HepG2 (cell line): ENCODE data around the gene UGT1A8. TPM values are rescaled to one million over a fixed set of nuclear protein-coding genes. Genes with fewer than 3 reads are reported as not detected.

ENCODE experiments used
- ATAC-seq: fragments of 200-7000 bp; cut with Tn5 transposase; 3 replicates; pipeline ENCODE4 v1.9.1; 2020; ENCODE audit warnings: mild to moderate bottlenecking, moderate library complexity
- BruUV-seq: library from RNA; stranded (reverse); fragments of 400-500 nt; replicated peaks from 2 replicates; lab custom pipeline; 2021; lab: Mats Ljungman, UMichigan
- CTCF ChIA-PET: fragments of 300-600 bp; formaldehyde crosslinking; extraction: SDS; loops from one replicate; lab custom pipeline; 2021; ENCODE audit warnings: low total read pairs, inconsistent platforms, low intra/inter-chr PET ratio; lab: Yijun Ruan, JAX
- POLR2A ChIA-PET: fragments of 350-600 bp; sonication (Branson Sonifier 250); formaldehyde crosslinking; loops from one replicate; lab custom pipeline; 2020; ENCODE audit warnings: antibody characterized with exemption, inconsistent platforms; lab: Yijun Ruan, JAX
- DNase-seq: peaks from one replicate; pipeline ENCODE4 v3.0.0-alpha.2; 2015; ENCODE audit warnings: low spot score
- FAIRE-seq: peaks from 3 replicates; lab custom pipeline; 2011; peaks lifted over from hg19 to GRCh38; lab: Jason Lieb, UNC
- H2AFZ ChIP-seq: one replicate; pipeline ENCODE4 v1.6.1; 2011; ENCODE audit warnings: low read length, inconsistent platforms
- H3K27ac ChIP-seq: fragments of 300-600 bp; 3 replicates; pipeline ENCODE4 v1.8.0; 2011; ENCODE audit warnings: mixed run types, mild to moderate bottlenecking, mixed read lengths, low read length, inconsistent platforms; ENCODE audit not compliant: insufficient read depth; ENCODE audit errors: extremely low read length
- H3K27me3 ChIP-seq, 2 experiments: fragments of 200-600 bp in 1 of 2; 2 replicates in 1 of 2; 3 replicates in 1 of 2; pipeline versions ENCODE4 v1.6.0 to v1.8.0; 2011; ENCODE audit warnings: low read length in 2 of 2, mild to moderate bottlenecking in 2 of 2, moderate library complexity in 2 of 2, inconsistent platforms in 1 of 2; ENCODE audit not compliant: insufficient read depth in 2 of 2, control insufficient read depth in 1 of 2
- H3K36me3 ChIP-seq, 2 experiments: fragments of 200-600 bp in 1 of 2; replicated peaks in 1 of 2; 2 replicates in 1 of 2; 3 replicates in 1 of 2; pipeline versions ENCODE4 v1.5.1 to v1.8.0; 2011; ENCODE audit warnings: low read length in 2 of 2, inconsistent platforms in 1 of 2; ENCODE audit not compliant: insufficient read depth in 2 of 2, control insufficient read depth in 1 of 2
- H3K4me1 ChIP-seq: 2 replicates; pipeline ENCODE4 v1.5.1; 2012; ENCODE audit warnings: low read length, inconsistent platforms; ENCODE audit not compliant: insufficient read depth
- H3K4me2 ChIP-seq: 2 replicates; pipeline ENCODE4 v1.6.0; 2011; ENCODE audit warnings: low read depth, low read length, inconsistent platforms
- H3K4me3 ChIP-seq, 3 experiments: fragments of 200-600 bp in 1 of 3; sonication (generic), shearing (Covaris generic) in 1 of 3; replicated peaks in 1 of 3; 2 replicates each; pipeline ENCODE4 v1.5.1; 2011 to 2016; ENCODE audit warnings: low read length in 3 of 3, inconsistent platforms in 2 of 3, low read depth in 2 of 3, mild to moderate bottlenecking in 2 of 3, control low read depth in 1 of 3, mixed read lengths in 1 of 3; ENCODE audit not compliant: insufficient read depth in 1 of 3
- H3K79me2 ChIP-seq: one replicate; pipeline ENCODE4 v1.6.1; 2011; ENCODE audit warnings: low read length, inconsistent platforms; ENCODE audit not compliant: insufficient read depth
- H3K9ac ChIP-seq: 2 replicates; pipeline ENCODE4 v1.6.0; 2011; ENCODE audit warnings: mild to moderate bottlenecking, low read depth, low read length, inconsistent platforms; ENCODE audit not compliant: insufficient read depth
- H3K9me3 ChIP-seq: 2 replicates; pipeline ENCODE4 v1.5.1; 2012; ENCODE audit warnings: mild to moderate bottlenecking, low read length
- H4K20me1 ChIP-seq: 2 replicates; pipeline ENCODE4 v1.6.0; 2011; ENCODE audit warnings: inconsistent platforms, mild to moderate bottlenecking, low read length, moderate library complexity; ENCODE audit not compliant: insufficient read depth
- CHD4 ChIP-seq: fragments of 200-600 bp; sonication (generic); IDR thresholded peaks from 2 replicates; pipeline ENCODE4 v1.7.0; 2017; ENCODE audit warnings: mild to moderate bottlenecking, low read length, borderline replicate concordance
- FOSL2 ChIP-seq: sonication (generic); formaldehyde crosslinking; IDR thresholded peaks from 2 replicates; pipeline ENCODE4 v1.4.0; 2020; ENCODE audit warnings: missing genetic modification reagents
- MED8 ChIP-seq: sonication (generic); formaldehyde crosslinking; IDR thresholded peaks from 2 replicates; pipeline ENCODE4 v1.8.1; 2023; ENCODE audit warnings: mild to moderate bottlenecking, missing genetic modification reagents; ENCODE audit not compliant: insufficient replicate concordance
- POLR2G ChIP-seq: fragments of 200-400 bp; formaldehyde crosslinking; IDR thresholded peaks from 2 replicates; pipeline ENCODE4 v1.6.1; 2018; ENCODE audit warnings: mild to moderate bottlenecking, low read depth, low read length, moderate library complexity
- REL ChIP-seq: sonication (generic); formaldehyde crosslinking; conservative IDR thresholded peaks from 2 replicates; pipeline ENCODE4 v1.8.0; 2022; ENCODE audit warnings: mild to moderate bottlenecking, missing genetic modification reagents, moderate library complexity
- ZBTB38 ChIP-seq: sonication (generic); formaldehyde crosslinking; IDR thresholded peaks from 2 replicates; pipeline ENCODE4 v1.5.1; 2020; ENCODE audit warnings: mild to moderate bottlenecking, missing genetic modification reagents
- ZNF10 ChIP-seq: sonication (generic); formaldehyde crosslinking; IDR thresholded peaks from 2 replicates; pipeline ENCODE4 v1.4.0; 2020; ENCODE audit warnings: mild to moderate bottlenecking, low read depth, missing genetic modification reagents, borderline replicate concordance
- ZNF549 ChIP-seq: sonication (generic); formaldehyde crosslinking; IDR thresholded peaks from 2 replicates; pipeline ENCODE4 v1.5.0; 2020; ENCODE audit warnings: missing genetic modification reagents
- ZNF614 ChIP-seq: IDR thresholded peaks from 2 replicates; pipeline ENCODE4 v1.6.1; 2018; ENCODE audit warnings: missing biosample characterization, missing genetic modification reagents, inconsistent platforms, borderline replicate concordance
- ZNF816 ChIP-seq: sonication (generic); formaldehyde crosslinking; IDR thresholded peaks from 2 replicates; pipeline ENCODE4 v1.8.0; 2022; ENCODE audit warnings: missing genetic modification reagents, mild to moderate bottlenecking, borderline replicate concordance
- in situ Hi-C: cut with HindIII; loops from 2 replicates; pipeline ENCODE4 v1.10.0; 2017; ENCODE audit warnings: low pct_unique_long_range_greater_than_20kb; ENCODE audit not compliant: extremely low pct_ligation_motif_present
- intact Hi-C: fragments of 100-400 bp; cut with micrococcal nuclease; formaldehyde crosslinking; loops from one replicate; pipeline ENCODE4 v1.10.0; 2022; ENCODE audit not compliant: unreplicated experiment
- polyA plus RNA-seq, 8 experiments: library from polyadenylated mRNA; depleted of rRNA in 3 of 8; stranded (reverse) in 7 of 8; unstranded in 1 of 8; fragments of >200 nt; fragmentation: Illumina TruSeq in 4 of 8; extraction: Trizol in 4 of 8; gene quantifications; 2 replicates each; pipeline versions ENCODE4 v1.2.1 to v1.2.3, GENCODE V29; 2011 to 2016; ENCODE audit warnings: low read depth in 4 of 8, missing spikeins in 1 of 8, mixed read lengths in 1 of 8; ENCODE audit not compliant: insufficient read depth in 1 of 8
- total RNA-seq, 5 experiments: library from RNA; depleted of rRNA; stranded (reverse); fragments of >200 nt; fragmentation: Illumina TruSeq; extraction: Trizol; gene quantifications; 2 replicates each; pipeline ENCODE4 v1.2.3, GENCODE V29; 2016; ENCODE audit warnings: low read depth in 1 of 5
- TF ChIP-seq, protein P1 (sequence below): sonication (generic); formaldehyde crosslinking; IDR thresholded peaks from 2 replicates; pipeline ENCODE4 v1.5.1; 2020; ENCODE audit warnings: missing genetic modification reagents, mild to moderate bottlenecking, borderline replicate concordance
- TF ChIP-seq, protein P2 (sequence below): sonication (generic); formaldehyde crosslinking; IDR thresholded peaks from 2 replicates; pipeline ENCODE4 v1.4.0; 2020; ENCODE audit warnings: missing genetic modification reagents, borderline replicate concordance
- TF ChIP-seq, protein P3 (sequence below): sonication (generic); formaldehyde crosslinking; IDR thresholded peaks from 2 replicates; pipeline ENCODE4 v1.8.0; 2022; ENCODE audit warnings: missing genetic modification reagents, mild to moderate bottlenecking, inconsistent platforms, borderline replicate concordance
- TF ChIP-seq, protein P4 (sequence below): sonication (generic); formaldehyde crosslinking; IDR thresholded peaks from 2 replicates; pipeline ENCODE4 v1.4.0; 2020; ENCODE audit warnings: mild to moderate bottlenecking, missing genetic modification reagents
- TF ChIP-seq, protein P5 (sequence below): sonication (generic); formaldehyde crosslinking; IDR thresholded peaks from 2 replicates; pipeline ENCODE4 v1.8.0; 2022; ENCODE audit warnings: mild to moderate bottlenecking, missing genetic modification reagents, moderate library complexity
- TF ChIP-seq, protein P6 (sequence below): sonication (generic); formaldehyde crosslinking; conservative IDR thresholded peaks from 2 replicates; pipeline ENCODE4 v1.8.0; 2022; ENCODE audit warnings: missing genetic modification reagents

The UGT1A8 gene
- total and polyA plus RNA-seq, 2 of the 13 experiments (the other 11 are each of a cell fraction or from before 2014, with no cell fraction given) = not detected

DNA sequence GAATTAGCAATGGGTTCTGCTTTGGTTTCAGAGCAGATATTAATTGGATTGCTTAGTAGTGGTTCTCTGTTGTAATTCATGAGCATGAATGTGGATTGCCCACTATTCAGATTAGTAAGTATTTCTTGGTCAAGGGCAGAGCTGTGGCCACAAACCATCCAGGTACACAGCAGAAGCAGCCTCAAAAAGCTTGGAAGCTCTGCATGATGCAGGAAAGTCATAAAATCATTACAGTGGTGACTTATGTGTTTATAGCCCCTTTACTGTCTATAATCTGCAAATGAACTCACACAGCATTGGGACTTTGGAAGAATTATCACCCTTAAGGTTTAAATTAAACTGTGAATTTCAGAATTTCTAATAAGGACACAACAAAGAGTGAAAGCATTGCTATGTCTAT lies 140.7 kb downstream of the UGT1A8 start:
- no peak overlapping the region for H3K4me2 ChIP-seq
- in situ Hi-C loops = no loop called here
- ATAC-seq = no peak
- no peak for FAIRE-seq
- H4K20me1 ChIP-seq = no peaks in the 10 kb centered on the region
- H3K36me3 ChIP-seq = no peaks in the 10 kb centered on the region
- CTCF ChIA-PET = no interaction called here
- peaks cover 46% of the 10 kb centered on the region for H3K4me1 ChIP-seq
- H3K79me2 ChIP-seq = no peaks in the 10 kb centered on the region
- no TSS peak for BruUV-seq
- peaks cover 7 to 73% of the 10 kb centered on the region in 2 experiments; a peak in 4 of 5 replicates for H3K27me3 ChIP-seq
- POLR2A ChIA-PET = interaction anchor here (2.3 kb wide), 1 partner anchor 12 kb away, joined by 9 read pairs; no protein-coding TSS in a partner anchor
- TF ChIP-seq, protein P1, sequence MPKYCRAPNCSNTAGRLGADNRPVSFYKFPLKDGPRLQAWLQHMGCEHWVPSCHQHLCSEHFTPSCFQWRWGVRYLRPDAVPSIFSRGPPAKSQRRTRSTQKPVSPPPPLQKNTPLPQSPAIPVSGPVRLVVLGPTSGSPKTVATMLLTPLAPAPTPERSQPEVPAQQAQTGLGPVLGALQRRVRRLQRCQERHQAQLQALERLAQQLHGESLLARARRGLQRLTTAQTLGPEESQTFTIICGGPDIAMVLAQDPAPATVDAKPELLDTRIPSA (CRISPR knock-in tag) = no peak
- TF ChIP-seq, protein P2, sequence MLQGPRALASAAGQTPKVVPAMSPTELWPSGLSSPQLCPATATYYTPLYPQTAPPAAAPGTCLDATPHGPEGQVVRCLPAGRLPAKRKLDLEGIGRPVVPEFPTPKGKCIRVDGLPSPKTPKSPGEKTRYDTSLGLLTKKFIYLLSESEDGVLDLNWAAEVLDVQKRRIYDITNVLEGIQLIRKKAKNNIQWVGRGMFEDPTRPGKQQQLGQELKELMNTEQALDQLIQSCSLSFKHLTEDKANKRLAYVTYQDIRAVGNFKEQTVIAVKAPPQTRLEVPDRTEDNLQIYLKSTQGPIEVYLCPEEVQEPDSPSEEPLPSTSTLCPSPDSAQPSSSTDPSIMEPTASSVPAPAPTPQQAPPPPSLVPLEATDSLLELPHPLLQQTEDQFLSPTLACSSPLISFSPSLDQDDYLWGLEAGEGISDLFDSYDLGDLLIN (CRISPR knock-in tag) = no peak
- no peak for TF ChIP-seq ZBTB38 (CRISPR knock-in tag)
- no peak for TF ChIP-seq ZNF816 (CRISPR knock-in tag)
- no peak for TF ChIP-seq ZNF549 (CRISPR knock-in tag)
- TF ChIP-seq, protein P3, sequence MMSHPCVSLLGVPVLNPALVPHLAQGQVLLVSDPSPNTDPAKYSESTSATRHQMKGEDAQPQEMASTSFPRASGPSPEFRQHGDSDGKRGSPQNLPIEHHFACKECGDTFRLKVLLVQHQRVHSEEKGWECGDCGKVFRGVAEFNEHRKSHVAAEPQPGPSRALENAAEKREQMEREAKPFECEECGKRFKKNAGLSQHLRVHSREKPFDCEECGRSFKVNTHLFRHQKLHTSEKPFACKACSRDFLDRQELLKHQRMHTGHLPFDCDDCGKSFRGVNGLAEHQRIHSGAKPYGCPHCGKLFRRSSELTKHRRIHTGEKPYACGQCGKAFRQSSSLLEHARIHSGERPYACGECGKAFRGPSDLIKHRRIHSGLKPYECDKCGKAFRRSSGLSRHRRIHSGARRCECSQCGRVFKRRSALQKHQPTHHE (CRISPR knock-in tag) = no peak
- TF ChIP-seq REL (CRISPR knock-in tag) = no peak
- no peak for TF ChIP-seq ZNF10 (CRISPR knock-in tag)
- TF ChIP-seq ZNF614 (CRISPR knock-in tag) = no peak
- TF ChIP-seq MED8 (CRISPR knock-in tag) = no peak
- TF ChIP-seq, protein P4, sequence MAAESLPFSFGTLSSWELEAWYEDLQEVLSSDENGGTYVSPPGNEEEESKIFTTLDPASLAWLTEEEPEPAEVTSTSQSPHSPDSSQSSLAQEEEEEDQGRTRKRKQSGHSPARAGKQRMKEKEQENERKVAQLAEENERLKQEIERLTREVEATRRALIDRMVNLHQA = no peak
- TF ChIP-seq, protein P5, sequence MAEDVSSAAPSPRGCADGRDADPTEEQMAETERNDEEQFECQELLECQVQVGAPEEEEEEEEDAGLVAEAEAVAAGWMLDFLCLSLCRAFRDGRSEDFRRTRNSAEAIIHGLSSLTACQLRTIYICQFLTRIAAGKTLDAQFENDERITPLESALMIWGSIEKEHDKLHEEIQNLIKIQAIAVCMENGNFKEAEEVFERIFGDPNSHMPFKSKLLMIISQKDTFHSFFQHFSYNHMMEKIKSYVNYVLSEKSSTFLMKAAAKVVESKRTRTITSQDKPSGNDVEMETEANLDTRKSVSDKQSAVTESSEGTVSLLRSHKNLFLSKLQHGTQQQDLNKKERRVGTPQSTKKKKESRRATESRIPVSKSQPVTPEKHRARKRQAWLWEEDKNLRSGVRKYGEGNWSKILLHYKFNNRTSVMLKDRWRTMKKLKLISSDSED (CRISPR knock-in tag) = no peak
- TF ChIP-seq CHD4 = no peak
- TF ChIP-seq, protein P6, sequence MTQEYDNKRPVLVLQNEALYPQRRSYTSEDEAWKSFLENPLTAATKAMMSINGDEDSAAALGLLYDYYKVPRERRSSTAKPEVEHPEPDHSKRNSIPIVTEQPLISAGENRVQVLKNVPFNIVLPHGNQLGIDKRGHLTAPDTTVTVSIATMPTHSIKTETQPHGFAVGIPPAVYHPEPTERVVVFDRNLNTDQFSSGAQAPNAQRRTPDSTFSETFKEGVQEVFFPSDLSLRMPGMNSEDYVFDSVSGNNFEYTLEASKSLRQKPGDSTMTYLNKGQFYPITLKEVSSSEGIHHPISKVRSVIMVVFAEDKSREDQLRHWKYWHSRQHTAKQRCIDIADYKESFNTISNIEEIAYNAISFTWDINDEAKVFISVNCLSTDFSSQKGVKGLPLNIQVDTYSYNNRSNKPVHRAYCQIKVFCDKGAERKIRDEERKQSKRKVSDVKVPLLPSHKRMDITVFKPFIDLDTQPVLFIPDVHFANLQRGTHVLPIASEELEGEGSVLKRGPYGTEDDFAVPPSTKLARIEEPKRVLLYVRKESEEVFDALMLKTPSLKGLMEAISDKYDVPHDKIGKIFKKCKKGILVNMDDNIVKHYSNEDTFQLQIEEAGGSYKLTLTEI (CRISPR knock-in tag) = no peak
- no peak for TF ChIP-seq FOSL2
- TF ChIP-seq POLR2G = no peak
- TF ChIP-seq, all 625 proteins: peak for 0
- DNase-seq = no peak
- Histone ChIP-seq H2AFZ (no peak overlapping the region), H3K4me3 (no peak overlapping the region), H3K9ac (no peak overlapping the region), H3K27ac (no peak overlapping the region), H3K9me3 (no peaks in the 10 kb centered on the region)
- intact Hi-C loops = no loop called here
